ENCODE measurements around the gene FLT3LG.

- no peak for TF ChIP-seq CTCF (conservative IDR thresholded peaks at IDR 0.05 in 1 of 2, IDR thresholded peaks at IDR 0.05 in 1 of 2; ENCODE audit: extremely low read depth in 1 of 2, insufficient read depth in 1 of 2, low read depth in 1 of 2, low read length in 2 of 2)
- TF ChIP-seq EZH2 (IDR thresholded peaks at IDR 0.05; ENCODE audit: borderline replicate concordance, low read length): no peak
Observed at GRCh38 chr19:49430172-49430677, 43.8 kb upstream of the FLT3LG start.

All from mammary epithelial cell (primary cell).